Uterus (tissue), 4 donors: ENCODE results near the gene SUPT3H. TPM values are rescaled to one million over a fixed set of nuclear protein-coding genes. Genes with fewer than 3 reads are reported as not detected.

ENCODE experiments used
- DNase-seq, 2 donors: peaks; one replicate each; pipeline ENCODE4 v3.0.0-alpha.2; 2019 to 2020
- H3K27ac ChIP-seq, 2 donors: fragments of 200-600 bp; sonication (generic); 1 replicate in 1 of 2; 2 replicates in 1 of 2; pipeline ENCODE4 v1.5.1; 2016 to 2018
- H3K27me3 ChIP-seq, 2 donors: fragments of 200-600 bp; sonication (generic); one replicate each; pipeline ENCODE4 v1.5.1; 2018 to 2019; ENCODE audit warnings: control low read depth in 1 of 2
- H3K36me3 ChIP-seq, 2 donors: fragments of 200-600 bp; sonication (generic); one replicate each; pipeline ENCODE4 v1.5.1; 2019; ENCODE audit warnings: control low read depth in 1 of 2
- H3K4me1 ChIP-seq, 2 donors: fragments of 200-600 bp; sonication (generic); one replicate each; pipeline ENCODE4 v1.5.1; 2018 to 2019; ENCODE audit warnings: control low read depth in 1 of 2
- H3K4me3 ChIP-seq, 2 donors: fragments of 200-600 bp; sonication (generic); 1 replicate in 1 of 2; 2 replicates in 1 of 2; pipeline ENCODE4 v1.5.1; 2018 to 2019; ENCODE audit warnings: mild to moderate bottlenecking in 1 of 2
- H3K9me3 ChIP-seq, 2 donors: fragments of 200-600 bp; sonication (generic); one replicate each; pipeline ENCODE4 v1.5.1; 2019; ENCODE audit warnings: control low read depth in 1 of 2
- POLR2A ChIP-seq, 2 donors: fragments of 450-650 bp; IDR thresholded peaks; one replicate each; pipeline ENCODE4 v1.6.1; 2016; ENCODE audit warnings: antibody characterized with exemption in 2 of 2, mild to moderate bottlenecking in 1 of 2, moderate library complexity in 1 of 2
- intact Hi-C: fragments of 100-400 bp; cut with DNase I; formaldehyde crosslinking; loops from one replicate; pipeline ENCODE4 v1.15.1; 2023; ENCODE audit warnings: low total_unique reads
- total RNA-seq, 4 donors: library from RNA; depleted of rRNA in 3 of 4; stranded (reverse); fragments of >200 nt in 3 of 4; gene quantifications; one replicate each; pipeline versions ENCODE4 v1.1.0 to v1.2.4, GENCODE V29; 2014 to 2023
- TF ChIP-seq, protein P1 (sequence below), 4 experiments: fragments of 200-600 bp in 2 of 4; fragments of 450-650 bp in 2 of 4; sonication (generic) in 2 of 4; IDR thresholded peaks; one replicate each; pipeline ENCODE4 v1.5.1; 2016 to 2019; ENCODE audit warnings: antibody characterized with exemption in 4 of 4, mild to moderate bottlenecking in 2 of 4, moderate library complexity in 1 of 4
- donor health status: DM: yes; HTN: yes; CAD: no.

Gene SUPT3H
- total RNA-seq, 4 donors from 2014 or later: 1.3 to 14.9 (median 7.6) TPM

- no peak for DNase-seq
- Histone ChIP-seq H3K27ac (no peak overlapping the region), H3K9me3 (peaks cover 0 to 7% of the 10 kb centered on the region in 2 donors), H3K36me3 (no peaks in the 10 kb centered on the region), H3K4me1 (no peaks in the 10 kb centered on the region), H3K4me3 (no peak overlapping the region), H3K27me3 (no peaks in the 10 kb centered on the region)
- TF ChIP-seq POLR2A (IDR thresholded peaks at IDR 0.05): no peak
- intact Hi-C loops: no loop called here
Measured at GRCh38 chr6:44943541-44943940, 434.2 kb downstream of the SUPT3H start.

DNA sequence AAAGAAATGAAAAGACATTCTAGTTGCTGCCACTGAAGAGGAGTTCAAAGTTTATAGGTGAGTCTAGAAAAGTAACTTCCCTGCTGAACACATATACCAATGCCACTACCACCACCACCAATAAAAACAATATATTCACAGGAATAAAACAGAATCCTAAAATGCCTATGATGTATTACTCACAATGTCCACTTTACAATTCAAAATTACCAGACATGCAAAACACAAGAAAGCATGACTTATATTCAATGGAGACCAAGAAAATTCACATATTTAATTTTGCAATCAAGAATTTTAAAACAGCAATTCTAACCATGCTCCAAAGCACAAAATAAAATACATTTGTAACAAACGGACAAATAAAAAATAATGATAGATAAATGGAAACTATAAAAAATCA is 434.9 kb downstream of the SUPT3H start:
- intact Hi-C loops: no loop called here
- H3K4me1 ChIP-seq: no peaks in the 10 kb centered on the region

DNA sequence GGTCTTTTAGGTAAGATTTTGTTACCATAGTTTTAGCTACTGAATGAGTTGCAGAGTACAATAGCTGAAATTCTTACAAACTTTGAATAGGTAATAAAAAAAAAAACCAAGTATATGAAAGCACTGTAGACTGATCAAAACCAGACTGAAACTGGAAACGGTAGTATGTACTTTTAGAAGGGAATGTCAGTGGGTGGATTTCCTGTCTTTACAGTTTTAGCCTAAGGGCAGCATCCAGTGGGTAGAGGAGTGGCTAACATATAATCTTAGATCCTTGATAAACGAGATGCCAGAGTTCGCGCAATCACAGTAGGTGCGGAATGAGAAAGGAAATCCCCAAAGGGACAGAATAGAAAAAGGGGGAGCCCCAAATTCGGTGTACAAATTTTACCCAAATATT is 435.5 kb downstream of the SUPT3H start:
- no peak for DNase-seq
- H3K36me3 ChIP-seq: no peaks in the 10 kb centered on the region
- no peak overlapping the region for H3K4me3 ChIP-seq
- H3K4me1 ChIP-seq: no peaks in the 10 kb centered on the region
- H3K27ac ChIP-seq: no peak overlapping the region
- intact Hi-C loops: no loop called here
- TF ChIP-seq POLR2A (IDR thresholded peaks at IDR 0.05): no peak
- TF ChIP-seq, protein P1, sequence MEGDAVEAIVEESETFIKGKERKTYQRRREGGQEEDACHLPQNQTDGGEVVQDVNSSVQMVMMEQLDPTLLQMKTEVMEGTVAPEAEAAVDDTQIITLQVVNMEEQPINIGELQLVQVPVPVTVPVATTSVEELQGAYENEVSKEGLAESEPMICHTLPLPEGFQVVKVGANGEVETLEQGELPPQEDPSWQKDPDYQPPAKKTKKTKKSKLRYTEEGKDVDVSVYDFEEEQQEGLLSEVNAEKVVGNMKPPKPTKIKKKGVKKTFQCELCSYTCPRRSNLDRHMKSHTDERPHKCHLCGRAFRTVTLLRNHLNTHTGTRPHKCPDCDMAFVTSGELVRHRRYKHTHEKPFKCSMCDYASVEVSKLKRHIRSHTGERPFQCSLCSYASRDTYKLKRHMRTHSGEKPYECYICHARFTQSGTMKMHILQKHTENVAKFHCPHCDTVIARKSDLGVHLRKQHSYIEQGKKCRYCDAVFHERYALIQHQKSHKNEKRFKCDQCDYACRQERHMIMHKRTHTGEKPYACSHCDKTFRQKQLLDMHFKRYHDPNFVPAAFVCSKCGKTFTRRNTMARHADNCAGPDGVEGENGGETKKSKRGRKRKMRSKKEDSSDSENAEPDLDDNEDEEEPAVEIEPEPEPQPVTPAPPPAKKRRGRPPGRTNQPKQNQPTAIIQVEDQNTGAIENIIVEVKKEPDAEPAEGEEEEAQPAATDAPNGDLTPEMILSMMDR (IDR thresholded peaks at IDR 0.05): no peak
- no peaks in the 10 kb centered on the region for H3K27me3 ChIP-seq
- H3K9me3 ChIP-seq: peaks cover 0 to 7% of the 10 kb centered on the region in 2 donors

More for the DNA sequence above, 434.9 kb downstream of the SUPT3H start:
- Histone ChIP-seq H3K9me3 (peaks cover 0 to 7% of the 10 kb centered on the region in 2 donors), H3K27me3 (no peaks in the 10 kb centered on the region), H3K36me3 (no peaks in the 10 kb centered on the region), H3K4me3 (no peak overlapping the region), H3K27ac (no peak overlapping the region)
- no peak for DNase-seq
- TF ChIP-seq, protein P1 (IDR thresholded peaks at IDR 0.05): no peak
- TF ChIP-seq POLR2A (IDR thresholded peaks at IDR 0.05): no peak

DNA sequence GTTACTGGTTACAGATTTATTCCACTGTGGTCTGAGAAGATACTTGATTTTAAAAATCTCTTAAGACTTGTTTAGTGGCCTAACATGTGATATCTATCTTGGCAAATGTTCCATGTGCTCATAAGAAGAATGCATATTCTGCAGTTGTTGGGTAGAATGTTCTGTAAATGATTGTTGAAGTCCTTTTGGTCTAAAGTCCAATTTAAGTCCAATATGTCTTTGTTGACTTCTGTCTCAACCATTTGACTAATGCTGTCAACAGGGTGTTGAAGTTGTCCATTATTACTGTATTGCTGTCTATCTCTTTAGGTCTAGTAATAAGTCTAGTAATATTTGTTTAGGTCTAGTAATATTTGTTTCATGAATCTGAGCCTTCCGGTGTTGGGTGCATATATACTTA is 437.4 kb downstream of the SUPT3H start:
- TF ChIP-seq POLR2A (IDR thresholded peaks at IDR 0.05): no peak
- TF ChIP-seq, protein P1 (IDR thresholded peaks at IDR 0.05): no peak
- Histone ChIP-seq H3K27me3 (no peaks in the 10 kb centered on the region), H3K9me3 (no peaks in the 10 kb centered on the region), H3K4me3 (no peak overlapping the region), H3K4me1 (no peaks in the 10 kb centered on the region), H3K36me3 (no peaks in the 10 kb centered on the region), H3K27ac (no peak overlapping the region)
- DNase-seq: no peak
- intact Hi-C loops: no loop called here

- H3K4me1 ChIP-seq: no peaks in the 10 kb centered on the region
- no peak for DNase-seq
- H3K4me3 ChIP-seq: no peak overlapping the region
- H3K36me3 ChIP-seq: no peaks in the 10 kb centered on the region
- TF ChIP-seq, protein P1 (IDR thresholded peaks at IDR 0.05): no peak
- no peak for TF ChIP-seq POLR2A (IDR thresholded peaks at IDR 0.05)
- no peaks in the 10 kb centered on the region for H3K9me3 ChIP-seq
- no peak overlapping the region for H3K27ac ChIP-seq
- intact Hi-C loops: no loop called here
- H3K27me3 ChIP-seq: no peaks in the 10 kb centered on the region
Measured at GRCh38 chr6:44935693-44936300, 441.9 kb downstream of the SUPT3H start.

GRCh38 chr6:44933108-44933507 is 444.6 kb downstream of the SUPT3H start:
- no peak for DNase-seq
- no peaks in the 10 kb centered on the region for H3K9me3 ChIP-seq
- H3K4me1 ChIP-seq: no peaks in the 10 kb centered on the region
- TF ChIP-seq POLR2A (IDR thresholded peaks at IDR 0.05): no peak
- TF ChIP-seq, protein P1 (IDR thresholded peaks at IDR 0.05): no peak
- no peaks in the 10 kb centered on the region for H3K36me3 ChIP-seq
- intact Hi-C loops: no loop called here
- H3K4me3 ChIP-seq: no peak overlapping the region
- no peak overlapping the region for H3K27ac ChIP-seq
- no peaks in the 10 kb centered on the region for H3K27me3 ChIP-seq
